ENCODE data around the gene SPTLC2. TPM values are rescaled to one million over a fixed set of nuclear protein-coding genes. Genes with fewer than 3 reads are reported as not detected.

SPTLC2 gene
- total and polyA plus RNA-seq, 2 of the 8 experiments (the other 6 are each of a cell fraction or from before 2014, with no cell fraction given), result 8.9 to 35.1 TPM

- no peak for DNase-seq (ENCODE audit: low read depth in 1 of 2, low spot score in 2 of 2)
- TF ChIP-seq SIX5 (IDR thresholded peaks at IDR 0.05; ENCODE audit: low read depth, low read length) (no peak), SAP30 (IDR thresholded peaks at IDR 0.05; ENCODE audit: insufficient read depth, insufficient replicate concordance, low read length) (no peak), ATF3 (IDR thresholded peaks at IDR 0.05; ENCODE audit: insufficient read depth, low read depth, low read length) (no peak), GTF2F1 (IDR thresholded peaks at IDR 0.05; ENCODE audit: borderline replicate concordance, low read depth, low read length) (no peak), NANOG (IDR thresholded peaks at IDR 0.05; ENCODE audit: insufficient read depth, low read depth, low read length, poor library complexity, severe bottlenecking) (no peak), RFX5 (IDR thresholded peaks at IDR 0.05; ENCODE audit: borderline replicate concordance, low read depth, low read length) (no peak), SP1 (IDR thresholded peaks at IDR 0.05; ENCODE audit: low read depth, low read length) (no peak), E2F6 (IDR thresholded peaks at IDR 0.05) (no peak), TCF12 (IDR thresholded peaks at IDR 0.05; ENCODE audit: low read depth, low read length) (no peak), RXRA (IDR thresholded peaks at IDR 0.05; ENCODE audit: insufficient read depth, low read depth, low read length) (no peak), POLR2AphosphoS5 (IDR thresholded peaks at IDR 0.05; ENCODE audit: low read depth, low read length) (no peak)
Measured at GRCh38 chr14:77599889-77600288, 16.5 kb downstream of the SPTLC2 start.

More at GRCh38 chr14:77599889-77600288, 16.5 kb downstream of the SPTLC2 start:
- no peak overlapping the region for H2BK12ac ChIP-seq (ENCODE audit: low read depth, low read length)
- H2BK120ac ChIP-seq (replicated peaks; ENCODE audit: low read depth, low read length), result no peak overlapping the region
- H3K79me2 ChIP-seq (ENCODE audit: control insufficient read depth in 1 of 2, insufficient read depth in 2 of 2, low read length in 2 of 2), result peaks cover 3 to 55% of the 10 kb centered on the region in 2 experiments; a peak in 3 of 4 replicates
- no peak overlapping the region for H4K8ac ChIP-seq (ENCODE audit: extremely low read depth, insufficient read depth, low read length)
- no peak overlapping the region for H3K4me3 ChIP-seq (ENCODE audit: extremely low read depth in 1 of 4, insufficient read depth in 2 of 4, low read depth in 3 of 4, low read length in 4 of 4)
- no peaks in the 10 kb centered on the region for H3K27me3 ChIP-seq (replicated peaks in 1 of 4; ENCODE audit: control insufficient read depth in 3 of 4, extremely low read depth in 1 of 4, insufficient read depth in 3 of 4, low read length in 3 of 4)
- no peak for FAIRE-seq
- H3K23me2 ChIP-seq (ENCODE audit: low read depth, low read length), result no peaks in the 10 kb centered on the region
- no peak overlapping the region for H2AFZ ChIP-seq (ENCODE audit: low read length)
- no peak overlapping the region for H2BK15ac ChIP-seq (ENCODE audit: low read length)
- H4K20me1 ChIP-seq (replicated peaks in 1 of 2; ENCODE audit: control insufficient read depth in 1 of 2, insufficient read depth in 2 of 2, low read length in 2 of 2), result peaks cover 0 to 2% of the 10 kb centered on the region in 2 experiments
- CTCF ChIA-PET (ENCODE audit: partially characterized antibody), result no interaction called here
- no peak overlapping the region for H3K56ac ChIP-seq (replicated peaks; ENCODE audit: insufficient read length, low read depth, low read length)
- H3K9ac ChIP-seq (replicated peaks in 1 of 4; ENCODE audit: extremely low read depth in 1 of 4, low read depth in 3 of 4, low read length in 3 of 4), result no peak overlapping the region
- H3K27ac ChIP-seq (ENCODE audit: low read depth, low read length), result no peak overlapping the region
- no peak overlapping the region for H3K4me2 ChIP-seq (ENCODE audit: insufficient read depth in 1 of 2, low read depth in 2 of 2, low read length in 2 of 2)
- no peak overlapping the region for H3K23ac ChIP-seq (ENCODE audit: insufficient read length)
- H3K4ac ChIP-seq (replicated peaks; ENCODE audit: insufficient read length, low read depth, low read length), result no peak overlapping the region
- H2BK20ac ChIP-seq (ENCODE audit: low read length), result no peak overlapping the region
- H3K9me3 ChIP-seq (ENCODE audit: insufficient read depth in 2 of 2, low read depth in 1 of 2, low read length in 1 of 2), result peaks cover 6 to 17% of the 10 kb centered on the region in 2 experiments; a peak in 2 of 4 replicates
- no peak overlapping the region for H2BK5ac ChIP-seq (ENCODE audit: low read depth, low read length)
- POLR2A ChIA-PET (ENCODE audit: partially characterized antibody), result no interaction called here
- 91% methylated on average over 3 of the region's 3 CpGs; no CpG with 5 or more reads in 1 of the 2 experiments for WGBS, 2 experiments (ENCODE audit: extremely low coverage in 1 of 2, insufficient coverage in 1 of 2, insufficient read length in 1 of 2, insufficient replicate concordance in 2 of 2, low coverage in 1 of 2, low lambda C conversion rate in 2 of 2, missing lambda C conversion rate in 1 of 2)
- H4K91ac ChIP-seq (replicated peaks; ENCODE audit: insufficient read length, low read length), result no peak overlapping the region
- no peak overlapping the region for H3K14ac ChIP-seq (ENCODE audit: insufficient read length)
- peaks cover 5% of the 10 kb centered on the region for H3K79me1 ChIP-seq (ENCODE audit: low read depth, low read length)
- no peak overlapping the region for H3K18ac ChIP-seq (ENCODE audit: extremely low read depth, low read length)
- no peak overlapping the region for H2AK5ac ChIP-seq (ENCODE audit: low read depth, low read length)
- peaks cover 0 to 22% (median 8%) of the 10 kb centered on the region in 4 experiments; a peak in 3 of 8 replicates for H3K36me3 ChIP-seq (ENCODE audit: control insufficient read depth in 2 of 4, insufficient read depth in 4 of 4, low read length in 3 of 4)
- no peak overlapping the region for H4K5ac ChIP-seq (ENCODE audit: insufficient read length, low read depth, low read length)
- H3K4me1 ChIP-seq (replicated peaks in 1 of 4; ENCODE audit: control insufficient read depth in 3 of 4, insufficient read depth in 4 of 4, low read length in 3 of 4), result peaks cover 0 to 2% (median 0%) of the 10 kb centered on the region in 4 experiments; a peak in 1 of 7 replicates
